ENCODE data around the gene PFKFB1. TPM values are rescaled to one million over a fixed set of nuclear protein-coding genes. Genes with fewer than 3 reads are reported as not detected.

Gene PFKFB1
- polyA plus RNA-seq, 1 experiment: 0.10 TPM

DNA sequence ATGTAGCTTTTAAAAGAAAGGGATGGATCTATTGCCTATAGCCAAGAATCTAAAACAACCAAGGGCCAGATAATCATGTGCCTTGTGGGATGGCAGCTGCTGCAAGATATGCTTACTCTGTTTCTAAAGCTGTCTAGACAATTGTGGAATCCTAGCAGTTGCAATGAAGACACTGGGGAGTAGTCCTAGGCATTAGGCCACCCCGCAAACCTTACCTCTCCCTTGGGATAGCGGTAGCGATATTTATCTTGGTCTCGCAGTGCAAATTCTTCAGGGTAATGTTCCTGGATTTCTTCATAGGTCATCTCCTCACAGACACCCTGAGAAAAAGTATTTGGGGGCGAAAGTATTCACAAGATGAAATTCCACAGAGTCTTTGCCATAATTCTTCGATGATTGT lies 48.8 kb downstream of the PFKFB1 start:
- H3K4me3 ChIP-seq (ENCODE audit: low read depth, low read length): no peak overlapping the region
- no peak for DNase-seq (ENCODE audit: low read depth)
- H3K36me3 ChIP-seq (ENCODE audit: control insufficient read depth, insufficient read depth, low read length): no peaks in the 10 kb centered on the region
- TF ChIP-seq CTCF (IDR thresholded peaks at IDR 0.05; ENCODE audit: insufficient read depth, low read depth, low read length): no peak
- CTCF ChIA-PET: no interaction called here
- no peaks in the 10 kb centered on the region for H3K27me3 ChIP-seq (ENCODE audit: control insufficient read depth, insufficient read depth, low read length)
- POLR2A ChIA-PET: no interaction called here

DNA sequence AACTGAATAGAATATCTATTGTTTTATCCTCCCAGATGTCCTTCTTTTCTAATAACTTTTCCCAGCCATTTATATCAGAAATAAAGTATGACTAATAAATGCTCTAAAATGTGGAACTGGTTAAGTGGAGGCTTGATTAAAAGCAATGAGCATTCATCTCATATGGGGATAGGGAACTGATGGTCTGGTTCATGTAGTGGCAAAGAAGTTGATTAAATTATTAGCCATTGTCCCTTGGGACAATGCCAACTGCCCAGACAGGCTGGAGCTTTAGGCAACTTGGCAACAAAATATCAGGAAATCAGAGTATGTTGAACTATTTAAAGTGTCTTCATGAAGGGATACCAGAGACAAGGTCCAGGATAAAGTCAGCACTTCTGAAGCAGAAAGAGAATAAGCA lies 49.2 kb downstream of the PFKFB1 start:
- CTCF ChIA-PET: no interaction called here
- no peak for TF ChIP-seq CTCF (IDR thresholded peaks at IDR 0.05; ENCODE audit: insufficient read depth, low read depth, low read length)
- Histone ChIP-seq H3K4me3 (ENCODE audit: low read depth, low read length) (no peak overlapping the region), H3K36me3 (ENCODE audit: control insufficient read depth, insufficient read depth, low read length) (no peaks in the 10 kb centered on the region), H3K27me3 (ENCODE audit: control insufficient read depth, insufficient read depth, low read length) (no peaks in the 10 kb centered on the region)
- POLR2A ChIA-PET: no interaction called here
- DNase-seq (ENCODE audit: low read depth): no peak

DNA sequence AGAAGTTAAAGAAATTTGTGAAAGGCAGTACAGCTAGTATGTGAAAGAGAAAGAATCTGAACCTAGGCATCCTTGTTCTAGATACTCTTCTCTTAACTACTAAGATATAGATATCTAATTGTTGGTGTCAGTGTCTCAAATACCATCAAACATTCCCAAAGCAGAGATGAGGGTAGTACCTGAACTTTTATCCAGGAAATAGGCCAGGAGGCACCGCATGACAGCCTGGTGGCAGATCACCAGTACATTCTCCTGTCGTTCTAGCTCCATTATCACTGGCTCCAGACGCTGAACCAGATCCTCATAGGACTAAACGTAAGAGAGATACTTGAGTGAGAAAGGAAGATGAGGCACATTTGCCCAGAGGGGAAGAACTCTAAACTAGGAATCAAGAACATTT lies 56.6 kb downstream of the PFKFB1 start:
- DNase-seq (ENCODE audit: low read depth): no peak
- Histone ChIP-seq H3K4me3 (ENCODE audit: low read depth, low read length) (no peak overlapping the region), H3K36me3 (ENCODE audit: control insufficient read depth, insufficient read depth, low read length) (no peaks in the 10 kb centered on the region), H3K27me3 (ENCODE audit: control insufficient read depth, insufficient read depth, low read length) (no peaks in the 10 kb centered on the region)
- TF ChIP-seq CTCF (IDR thresholded peaks at IDR 0.05; ENCODE audit: insufficient read depth, low read depth, low read length): no peak
- POLR2A ChIA-PET: no interaction called here
- CTCF ChIA-PET: no interaction called here

DNA sequence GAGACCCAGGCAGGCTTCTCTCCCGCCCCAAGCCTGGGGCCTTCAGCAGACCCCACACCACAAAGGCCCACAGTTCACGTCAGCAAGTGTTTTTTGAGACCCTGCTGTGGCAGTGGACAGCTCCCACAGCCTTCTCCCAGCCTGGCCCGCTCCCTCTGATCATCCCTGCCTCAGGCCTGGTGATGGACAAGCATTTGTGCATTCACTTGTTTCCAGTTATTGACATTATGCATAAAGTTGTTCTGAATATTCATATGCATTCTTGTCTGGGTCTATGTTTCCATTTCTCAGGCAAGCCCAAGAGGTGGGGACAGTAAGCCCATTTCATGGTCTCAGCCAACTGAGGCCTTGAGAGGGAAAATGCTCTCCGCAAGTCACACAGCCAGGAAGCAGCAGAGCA lies 58.7 kb downstream of the PFKFB1 start:
- Histone ChIP-seq H3K27me3 (ENCODE audit: control insufficient read depth, insufficient read depth, low read length) (no peaks in the 10 kb centered on the region), H3K4me3 (ENCODE audit: low read depth, low read length) (no peak overlapping the region), H3K36me3 (ENCODE audit: control insufficient read depth, insufficient read depth, low read length) (no peaks in the 10 kb centered on the region)
- CTCF ChIA-PET: no interaction called here
- DNase-seq (ENCODE audit: low read depth): no peak
- POLR2A ChIA-PET: no interaction called here
- no peak for TF ChIP-seq CTCF (IDR thresholded peaks at IDR 0.05; ENCODE audit: insufficient read depth, low read depth, low read length)

GRCh38 chrX:54934890-54935289 lies 59.1 kb downstream of the PFKFB1 start:
- Histone ChIP-seq H3K4me3 (ENCODE audit: low read depth, low read length) (no peak overlapping the region), H3K36me3 (ENCODE audit: control insufficient read depth, insufficient read depth, low read length) (no peaks in the 10 kb centered on the region), H3K27me3 (ENCODE audit: control insufficient read depth, insufficient read depth, low read length) (no peaks in the 10 kb centered on the region)
- DNase-seq (ENCODE audit: low read depth): no peak
- no peak for TF ChIP-seq CTCF (IDR thresholded peaks at IDR 0.05; ENCODE audit: insufficient read depth, low read depth, low read length)
- ChIA-PET CTCF (no interaction called here), POLR2A (no interaction called here)
